ENCODE data around the gene RPRML. TPM values are rescaled to one million over a fixed set of nuclear protein-coding genes. Genes with fewer than 3 reads are reported as not detected.
"Not testable (repeated sequence)": the region's sequence is repeated elsewhere in the genome, so short reads cannot be mapped to it uniquely, and the experiment has no call there.

RPRML gene
- not detected in 2 replicates for polyA plus RNA-seq (2011; rRNA removed)
- not detected in 2 replicates for polyA minus RNA-seq (2011; rRNA and poly(A)+ RNA removed)

- Histone ChIP-seq H3K27ac (ENCODE audit: low read depth, low read length) (no peak within 1 kb of the TSS), H3K4me3 (ENCODE audit: low read depth, low read length) (peak within 1 kb of the TSS; percentile 43), H3K27me3 (ENCODE audit: control insufficient read depth, insufficient read depth, low read length) (peaks cover 46% of the 10 kb centered on the region), H3K9me3 (ENCODE audit: control insufficient read depth, insufficient read depth, low read length) (peaks cover 2% of the 10 kb centered on the region)
- ChIA-PET POLR2A (no interaction called here), CTCF (no interaction called here)
- DNase-seq (ENCODE audit: low read depth, low spot score) = no peak
- TF ChIP-seq, protein P1, sequence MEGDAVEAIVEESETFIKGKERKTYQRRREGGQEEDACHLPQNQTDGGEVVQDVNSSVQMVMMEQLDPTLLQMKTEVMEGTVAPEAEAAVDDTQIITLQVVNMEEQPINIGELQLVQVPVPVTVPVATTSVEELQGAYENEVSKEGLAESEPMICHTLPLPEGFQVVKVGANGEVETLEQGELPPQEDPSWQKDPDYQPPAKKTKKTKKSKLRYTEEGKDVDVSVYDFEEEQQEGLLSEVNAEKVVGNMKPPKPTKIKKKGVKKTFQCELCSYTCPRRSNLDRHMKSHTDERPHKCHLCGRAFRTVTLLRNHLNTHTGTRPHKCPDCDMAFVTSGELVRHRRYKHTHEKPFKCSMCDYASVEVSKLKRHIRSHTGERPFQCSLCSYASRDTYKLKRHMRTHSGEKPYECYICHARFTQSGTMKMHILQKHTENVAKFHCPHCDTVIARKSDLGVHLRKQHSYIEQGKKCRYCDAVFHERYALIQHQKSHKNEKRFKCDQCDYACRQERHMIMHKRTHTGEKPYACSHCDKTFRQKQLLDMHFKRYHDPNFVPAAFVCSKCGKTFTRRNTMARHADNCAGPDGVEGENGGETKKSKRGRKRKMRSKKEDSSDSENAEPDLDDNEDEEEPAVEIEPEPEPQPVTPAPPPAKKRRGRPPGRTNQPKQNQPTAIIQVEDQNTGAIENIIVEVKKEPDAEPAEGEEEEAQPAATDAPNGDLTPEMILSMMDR (IDR thresholded peaks at IDR 0.05; ENCODE audit: low read depth, low read length) = no peak
These were observed at the start of gene RPRML for GRCh38 chr17:46979147-46979863. Gene RPRML, minus strand, starts transcription at chr17:46979253. Its CDS starts 246 bp downstream, at chr17:46979007.

DNA sequence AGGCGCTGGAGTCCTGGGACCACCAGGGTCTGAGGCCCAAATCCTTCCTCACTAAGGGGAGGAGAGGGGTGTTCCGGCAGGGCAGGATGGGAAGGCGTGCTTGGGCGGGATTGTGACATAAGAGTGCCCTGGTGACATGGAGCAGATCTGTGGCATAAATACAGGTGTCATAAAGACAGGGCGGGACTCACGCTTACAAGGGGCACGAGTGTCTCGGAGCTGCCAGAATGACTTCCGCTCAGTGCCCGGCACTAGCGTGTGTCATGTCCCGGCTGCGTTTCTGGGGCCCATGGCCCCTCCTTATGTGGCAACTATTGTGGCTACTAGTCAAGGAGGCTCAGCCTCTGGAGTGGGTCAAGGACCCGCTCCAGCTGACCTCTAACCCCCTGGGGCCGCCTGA, 37.9 kb upstream of the RPRML start:
- H3K27ac ChIP-seq (ENCODE audit: low read depth, low read length); H3K9me3 ChIP-seq (ENCODE audit: control insufficient read depth, insufficient read depth, low read length); CTCF ChIA-PET; POLR2A ChIA-PET; H3K4me3 ChIP-seq (ENCODE audit: low read depth, low read length); DNase-seq (ENCODE audit: low read depth, low spot score); H3K27me3 ChIP-seq (ENCODE audit: control insufficient read depth, insufficient read depth, low read length): not testable (repeated sequence)

- TF ChIP-seq, protein P1 (IDR thresholded peaks at IDR 0.05; ENCODE audit: low read depth, low read length) = no peak
- Histone ChIP-seq H3K9me3 (ENCODE audit: control insufficient read depth, insufficient read depth, low read length) (no peaks in the 10 kb centered on the region), H3K27me3 (ENCODE audit: control insufficient read depth, insufficient read depth, low read length) (no peaks in the 10 kb centered on the region), H3K4me3 (ENCODE audit: low read depth, low read length) (no peak overlapping the region), H3K27ac (ENCODE audit: low read depth, low read length) (no peak overlapping the region)
- ChIA-PET CTCF (no interaction called here), POLR2A (no interaction called here)
- no peak for DNase-seq (ENCODE audit: low read depth, low spot score)
These were observed 34.3 kb upstream of the RPRML start for GRCh38 chr17:47013341-47013740.

- ChIA-PET CTCF (interaction anchor here (1.3 kb wide), 1 partner anchor 11 kb away, joined by 3 read pairs; no protein-coding TSS in a partner anchor), POLR2A (no interaction called here)
- TF ChIP-seq, protein P1 (IDR thresholded peaks at IDR 0.05; ENCODE audit: low read depth, low read length) = no peak
- no peaks in the 10 kb centered on the region for H3K9me3 ChIP-seq (ENCODE audit: control insufficient read depth, insufficient read depth, low read length)
- no peak for DNase-seq (ENCODE audit: low read depth, low spot score)
- H3K27me3 ChIP-seq (ENCODE audit: control insufficient read depth, insufficient read depth, low read length) = no peaks in the 10 kb centered on the region
- H3K4me3 ChIP-seq (ENCODE audit: low read depth, low read length) = no peak overlapping the region
- no peak overlapping the region for H3K27ac ChIP-seq (ENCODE audit: low read depth, low read length)
These were observed 33.4 kb upstream of the RPRML start for GRCh38 chr17:47012457-47012856.

DNA sequence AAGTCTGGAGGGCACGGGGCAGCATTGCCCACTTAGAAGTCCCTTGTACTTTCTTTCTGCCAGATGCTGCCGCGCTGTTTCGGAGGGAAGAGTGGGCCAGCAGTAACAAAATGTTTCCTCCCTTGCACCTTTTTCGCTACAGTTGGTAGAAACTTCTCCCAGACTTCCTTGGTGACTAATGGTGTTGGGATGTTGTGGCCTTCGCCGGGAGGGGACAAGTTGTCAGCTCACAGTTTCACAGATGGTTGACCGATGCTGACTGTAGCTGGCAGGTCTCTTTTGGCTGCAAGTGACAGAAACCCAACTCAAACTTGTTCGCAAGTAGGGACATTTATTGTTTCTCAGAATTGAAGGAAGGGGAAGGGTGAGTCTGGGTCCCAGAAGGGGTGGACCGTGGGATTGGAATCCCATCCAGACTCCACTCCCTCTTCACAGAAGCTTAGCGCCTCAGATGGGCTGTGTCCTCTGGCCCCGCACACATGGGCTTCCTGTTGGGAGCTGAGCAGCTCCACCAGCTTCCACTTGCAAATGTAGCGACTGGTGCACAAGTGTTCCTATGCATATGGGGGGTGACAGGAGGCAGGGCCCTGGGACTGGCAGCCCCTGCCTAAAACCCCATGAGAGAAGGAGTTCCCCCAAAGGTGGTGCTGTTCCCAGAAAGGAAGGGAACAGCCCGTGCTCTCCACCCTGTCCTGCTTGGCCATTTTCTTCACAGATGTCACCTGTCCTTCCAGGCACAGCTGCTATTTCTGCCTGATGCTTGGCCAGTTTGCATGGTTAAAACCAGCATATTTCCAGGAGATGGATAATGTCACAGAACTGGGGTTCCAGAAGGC, 30.9 kb upstream of the RPRML start:
- ChIA-PET CTCF (interaction anchor here (1.4 kb wide), 1 partner anchor 9 kb away, joined by 8 read pairs; no protein-coding TSS in a partner anchor), POLR2A (no interaction called here)
- TF ChIP-seq, protein P1 (IDR thresholded peaks at IDR 0.05; ENCODE audit: low read depth, low read length) = no peak
- Histone ChIP-seq H3K27me3 (ENCODE audit: control insufficient read depth, insufficient read depth, low read length) (no peaks in the 10 kb centered on the region), H3K4me3 (ENCODE audit: low read depth, low read length) (no peak overlapping the region), H3K9me3 (ENCODE audit: control insufficient read depth, insufficient read depth, low read length) (no peaks in the 10 kb centered on the region), H3K27ac (ENCODE audit: low read depth, low read length) (no peak overlapping the region)
- DNase-seq (ENCODE audit: low read depth, low spot score) = no peak

Data from AG04450 (cell line).